GM20000 (cell line): ENCODE data around the gene GPM6B.

Experiments
- DNase-seq: peaks from one replicate; pipeline ENCODE4 v3.0.0; 2012; ENCODE audit warnings: low spot score
- TF ChIP-seq, protein P1 (sequence below): IDR thresholded peaks from 2 replicates; pipeline ENCODE4 v1.5.1; 2012; ENCODE audit warnings: mild to moderate bottlenecking, control low read depth; ENCODE audit errors: extremely low read depth, missing control alignments

Gene GPM6B

GRCh38 chrX:13768939-13769338 is 48.0 kb downstream of the GPM6B start:
- no peak for DNase-seq
- TF ChIP-seq, protein P1, sequence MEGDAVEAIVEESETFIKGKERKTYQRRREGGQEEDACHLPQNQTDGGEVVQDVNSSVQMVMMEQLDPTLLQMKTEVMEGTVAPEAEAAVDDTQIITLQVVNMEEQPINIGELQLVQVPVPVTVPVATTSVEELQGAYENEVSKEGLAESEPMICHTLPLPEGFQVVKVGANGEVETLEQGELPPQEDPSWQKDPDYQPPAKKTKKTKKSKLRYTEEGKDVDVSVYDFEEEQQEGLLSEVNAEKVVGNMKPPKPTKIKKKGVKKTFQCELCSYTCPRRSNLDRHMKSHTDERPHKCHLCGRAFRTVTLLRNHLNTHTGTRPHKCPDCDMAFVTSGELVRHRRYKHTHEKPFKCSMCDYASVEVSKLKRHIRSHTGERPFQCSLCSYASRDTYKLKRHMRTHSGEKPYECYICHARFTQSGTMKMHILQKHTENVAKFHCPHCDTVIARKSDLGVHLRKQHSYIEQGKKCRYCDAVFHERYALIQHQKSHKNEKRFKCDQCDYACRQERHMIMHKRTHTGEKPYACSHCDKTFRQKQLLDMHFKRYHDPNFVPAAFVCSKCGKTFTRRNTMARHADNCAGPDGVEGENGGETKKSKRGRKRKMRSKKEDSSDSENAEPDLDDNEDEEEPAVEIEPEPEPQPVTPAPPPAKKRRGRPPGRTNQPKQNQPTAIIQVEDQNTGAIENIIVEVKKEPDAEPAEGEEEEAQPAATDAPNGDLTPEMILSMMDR = no peak

DNA sequence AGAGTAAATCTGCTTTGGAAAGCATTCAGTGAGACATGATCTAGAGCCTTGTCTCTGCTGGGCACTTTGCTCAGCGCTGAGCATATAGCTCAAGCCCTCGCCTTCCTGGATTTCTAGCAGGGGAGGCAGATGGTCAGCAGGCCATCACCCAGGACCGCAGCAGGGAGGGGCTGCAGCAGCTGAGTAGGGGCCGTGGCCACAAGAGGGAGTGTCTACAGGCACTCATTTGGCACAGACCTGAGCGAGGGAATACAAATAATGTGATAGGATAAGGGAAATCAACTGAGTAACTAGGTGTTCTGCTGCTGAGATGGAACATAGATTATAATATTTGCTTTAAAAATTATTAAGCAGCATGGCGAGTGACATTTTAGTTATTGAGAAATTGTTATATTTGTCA is 52.1 kb downstream of the GPM6B start:
- TF ChIP-seq, protein P1 = no peak
- no peak for DNase-seq

GRCh38 chrX:13764281-13764680 is 52.6 kb downstream of the GPM6B start:
- DNase-seq = no peak
- TF ChIP-seq, protein P1 = no peak

- TF ChIP-seq, protein P1 = no peak
- no peak for DNase-seq
These were observed 53.4 kb downstream of the GPM6B start for GRCh38 chrX:13763489-13763888.

DNA sequence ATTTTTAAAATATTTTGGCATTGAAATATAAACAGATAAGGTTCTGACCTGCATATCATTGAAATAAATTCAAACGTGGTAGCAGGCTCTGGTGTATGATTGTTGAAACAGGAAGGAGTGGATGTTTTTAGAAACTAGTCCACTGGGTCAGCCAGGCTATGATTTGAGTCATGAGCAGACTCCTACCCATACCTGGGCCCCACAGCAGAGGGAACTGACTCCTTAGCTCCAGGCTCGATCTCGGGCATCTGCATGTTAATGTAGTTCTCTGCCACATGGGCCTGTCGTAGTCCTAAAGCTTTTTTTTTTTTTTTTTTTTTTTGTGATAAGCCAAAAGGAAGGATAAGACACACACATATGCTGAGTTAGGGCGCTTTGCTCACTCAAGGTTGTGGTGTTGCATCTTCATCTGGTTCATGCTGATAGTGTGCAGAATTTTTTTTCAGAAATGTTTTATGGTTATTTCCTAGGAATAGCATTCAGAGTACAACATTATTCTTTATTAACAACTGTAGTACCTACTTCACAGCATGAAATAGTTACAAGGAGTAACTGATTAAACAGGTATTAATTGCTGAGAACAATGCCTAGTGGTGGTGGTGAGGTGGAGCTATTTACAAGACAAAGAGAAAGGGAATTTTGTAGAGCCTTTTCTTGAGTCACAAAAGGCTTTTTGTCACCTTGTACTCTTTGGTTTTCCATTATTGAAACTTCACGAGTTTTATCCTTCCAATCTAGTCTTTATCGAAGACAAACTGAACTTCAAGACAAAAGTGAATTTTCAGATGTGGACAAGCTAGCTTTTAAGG is 55.1 kb downstream of the GPM6B start:
- DNase-seq = peak; percentile 23
- TF ChIP-seq, protein P1 = no peak

GRCh38 chrX:13760426-13760825 is 56.5 kb downstream of the GPM6B start:
- DNase-seq = no peak
- TF ChIP-seq, protein P1 = no peak

- DNase-seq = peak; percentile 16
- TF ChIP-seq, protein P1 = no peak
These were observed 57.7 kb downstream of the GPM6B start for GRCh38 chrX:13759152-13759718.
